Mesenteric fat pad (tissue), 1 donor: ENCODE data around the gene PPIL6. TPM values are rescaled to one million over a fixed set of nuclear protein-coding genes. Genes with fewer than 3 reads are reported as not detected.

Source experiments
- DNase-seq: peaks from one replicate; pipeline ENCODE4 v3.0.0-alpha.2; 2020; ENCODE audit warnings: low spot score
- total RNA-seq: library from RNA; stranded (reverse); fragmentation: NEBNext Ultra II Directional; extraction: Animal tissue kit (Norgen Biotek cat#: 25700); gene quantifications from one replicate; pipeline ENCODE4 v1.2.1, GENCODE V29; 2021
- donor health status: DM: yes; HTN: yes; CAD: no.

PPIL6 gene
- total RNA-seq, 1 donor from 2014 or later, result 2.3 TPM

DNA sequence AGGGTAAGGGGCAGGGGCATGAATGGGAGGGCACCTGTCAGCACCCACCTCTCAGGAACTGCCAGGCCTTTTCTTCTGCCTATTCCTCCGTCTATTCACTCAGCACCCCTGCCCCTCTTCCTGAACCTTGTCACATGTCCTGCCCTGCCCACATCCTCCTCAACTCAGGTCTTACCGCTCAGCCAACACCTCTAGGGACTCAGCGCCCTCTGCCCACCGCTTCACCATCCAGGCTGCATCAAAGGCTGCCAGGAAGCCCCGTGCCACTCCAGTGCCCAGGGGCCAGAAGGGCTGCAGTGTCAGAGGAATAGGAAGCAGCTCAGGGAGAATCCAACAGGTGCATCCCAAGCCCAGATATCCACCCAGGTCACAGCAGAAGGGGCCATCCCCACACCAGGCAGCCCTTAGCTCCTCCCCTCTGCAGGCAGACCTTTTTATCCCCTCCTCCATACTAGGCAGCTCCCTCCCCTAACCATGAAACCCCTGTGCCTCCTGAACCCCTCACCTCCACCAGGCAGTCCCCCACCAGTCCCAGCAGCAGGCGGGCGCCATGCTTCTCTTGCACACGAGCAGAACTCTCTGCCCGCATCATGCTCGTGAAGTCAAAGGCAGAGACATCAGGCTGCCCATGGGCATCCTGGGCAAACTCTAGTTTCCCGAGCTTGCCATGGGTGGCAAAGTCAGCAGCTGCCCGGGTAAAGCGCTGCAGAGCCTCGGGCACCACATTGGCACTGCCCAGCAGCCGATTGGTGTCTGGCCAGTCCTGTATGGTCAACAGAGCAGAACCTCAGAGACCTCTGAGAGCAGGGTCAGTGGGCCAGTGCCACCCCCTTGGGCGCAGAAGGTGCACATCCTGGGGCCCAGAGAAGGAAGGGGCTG lies 9.6 kb upstream of the PPIL6 start:
- no peak for DNase-seq

GRCh38 chr6:109449064-109449794 lies 8.8 kb upstream of the PPIL6 start:
- no peak for DNase-seq

GRCh38 chr6:109448615-109449014 lies 8.2 kb upstream of the PPIL6 start:
- DNase-seq, result no peak

- DNase-seq, result no peak
These were observed 7.6 kb upstream of the PPIL6 start for GRCh38 chr6:109447878-109448555.

DNA sequence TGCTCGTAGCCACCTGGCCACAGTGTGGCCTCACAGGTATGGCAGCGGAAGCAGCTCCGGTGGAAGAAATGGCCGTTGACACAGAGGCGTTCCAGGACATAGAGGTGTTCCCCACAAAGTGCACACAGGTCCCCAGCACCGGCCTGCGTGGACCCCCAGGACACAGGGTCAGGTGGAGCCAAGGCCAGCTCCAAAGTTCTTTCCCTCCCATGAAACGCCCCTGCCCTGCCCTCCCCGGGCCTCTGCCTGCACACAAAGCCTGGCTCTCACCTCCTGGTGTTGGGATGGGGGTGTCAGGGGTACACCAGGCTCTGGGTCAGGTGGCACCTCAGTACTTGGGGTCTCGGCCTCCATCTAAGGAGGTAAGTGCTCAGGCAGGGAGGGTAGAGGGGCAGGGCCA lies 6.7 kb upstream of the PPIL6 start:
- DNase-seq, result no peak

DNA sequence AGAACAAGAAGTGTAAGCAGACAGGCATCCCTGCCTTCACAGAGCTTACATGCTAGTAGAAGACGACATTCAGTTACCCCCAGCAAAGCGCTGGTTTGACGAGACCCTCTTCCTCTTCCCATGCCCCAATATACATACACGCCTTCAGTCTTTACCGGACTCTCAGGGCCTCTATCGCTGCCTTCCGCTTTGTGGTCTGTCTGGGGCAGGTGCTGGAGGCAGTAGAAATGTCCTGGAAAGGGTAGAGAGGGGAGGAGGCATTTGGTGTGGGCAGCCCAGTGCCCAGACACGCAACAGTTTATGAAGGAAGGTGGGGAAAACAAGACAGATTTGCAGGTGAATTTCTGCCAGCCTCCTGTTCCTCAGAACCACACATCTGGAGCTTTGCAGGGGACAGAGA lies 6.1 kb upstream of the PPIL6 start:
- no peak for DNase-seq

- DNase-seq, result no peak
These were observed 5.6 kb upstream of the PPIL6 start for GRCh38 chr6:109446072-109446471.

GRCh38 chr6:109445382-109445781 lies 5.0 kb upstream of the PPIL6 start:
- no peak for DNase-seq

- no peak for DNase-seq
These were observed 3.1 kb upstream of the PPIL6 start for GRCh38 chr6:109443425-109443950.

DNA sequence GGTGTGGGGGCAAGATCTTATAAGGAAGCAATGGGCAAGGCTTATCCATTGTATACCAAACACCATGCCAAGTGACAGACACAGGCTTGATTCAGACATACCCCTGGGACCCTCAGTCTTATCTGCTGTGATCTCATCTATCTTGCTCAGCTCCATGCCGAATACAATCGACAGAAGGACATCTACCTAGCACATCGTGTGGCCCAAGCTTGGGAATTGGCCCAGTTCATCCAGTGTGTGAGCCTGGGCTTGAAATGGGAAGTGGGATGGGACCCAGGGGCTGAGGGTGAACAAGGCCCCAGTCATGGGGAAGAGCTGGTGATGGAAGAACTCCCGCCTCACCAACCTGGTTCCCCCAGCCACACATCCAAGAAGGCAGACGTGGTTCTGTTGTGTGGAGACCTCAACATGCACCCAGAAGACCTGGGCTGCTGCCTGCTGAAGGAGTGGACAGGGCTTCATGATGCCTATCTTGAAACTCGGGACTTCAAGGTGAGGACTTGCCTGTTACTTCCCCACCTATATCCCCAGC lies 2.0 kb upstream of the PPIL6 start:
- DNase-seq, result no peak

DNA sequence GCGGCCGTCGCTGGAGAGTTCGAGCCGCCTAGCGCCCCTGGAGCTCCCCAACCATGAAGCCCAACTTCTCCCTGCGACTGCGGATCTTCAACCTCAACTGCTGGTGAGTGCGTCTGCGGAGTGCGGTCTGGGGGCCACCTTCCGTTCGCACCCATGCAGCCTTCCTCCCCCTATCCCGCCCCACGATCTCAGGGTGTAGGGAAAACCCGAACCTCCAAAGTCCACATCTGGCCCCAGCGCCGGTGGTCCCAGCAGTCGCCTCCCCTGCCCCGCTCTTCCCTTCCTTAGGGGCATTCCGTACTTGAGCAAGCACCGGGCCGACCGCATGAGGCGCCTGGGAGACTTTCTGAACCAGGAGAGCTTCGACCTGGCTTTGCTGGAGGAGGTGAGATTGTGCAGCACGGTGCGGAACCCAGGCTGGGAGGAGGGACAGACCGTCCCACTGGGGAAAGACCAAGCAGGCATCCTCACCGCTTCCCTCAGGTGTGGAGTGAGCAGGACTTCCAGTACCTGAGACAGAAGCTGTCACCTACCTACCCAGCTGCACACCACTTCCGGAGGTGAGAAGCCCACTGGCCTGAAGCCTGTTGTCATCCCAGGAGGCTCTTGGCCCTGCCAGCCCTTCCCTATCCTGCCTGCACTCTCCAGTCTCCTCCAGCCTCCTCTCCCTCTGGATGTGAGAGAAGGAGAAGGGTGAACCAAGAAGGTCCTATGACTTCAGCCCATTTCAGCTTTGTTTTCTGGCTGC lies 815 bp upstream of the PPIL6 start:
- no peak for DNase-seq

DNA sequence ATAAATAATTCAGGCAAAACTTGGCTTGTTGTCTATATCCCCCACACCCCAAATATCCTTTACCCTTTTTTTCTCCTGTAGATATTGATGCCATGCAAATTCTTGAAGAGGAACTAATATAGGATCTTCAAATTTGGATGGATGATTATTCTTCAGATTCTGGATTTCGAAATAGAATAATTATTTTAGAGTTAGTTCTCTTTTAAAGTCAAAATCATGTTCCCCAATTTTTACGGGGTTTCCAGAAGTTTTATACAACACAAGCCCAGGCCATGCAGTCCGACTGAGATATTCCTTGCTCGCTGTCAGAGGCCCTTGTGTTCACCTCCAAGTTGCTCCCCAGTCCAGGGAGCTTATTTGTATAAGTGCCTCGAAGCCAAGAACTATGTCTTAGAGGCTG lies 4.4 kb downstream of the PPIL6 start:
- no peak for DNase-seq

- no peak for DNase-seq
These were observed 6.0 kb downstream of the PPIL6 start for GRCh38 chr6:109434456-109434855.

DNA sequence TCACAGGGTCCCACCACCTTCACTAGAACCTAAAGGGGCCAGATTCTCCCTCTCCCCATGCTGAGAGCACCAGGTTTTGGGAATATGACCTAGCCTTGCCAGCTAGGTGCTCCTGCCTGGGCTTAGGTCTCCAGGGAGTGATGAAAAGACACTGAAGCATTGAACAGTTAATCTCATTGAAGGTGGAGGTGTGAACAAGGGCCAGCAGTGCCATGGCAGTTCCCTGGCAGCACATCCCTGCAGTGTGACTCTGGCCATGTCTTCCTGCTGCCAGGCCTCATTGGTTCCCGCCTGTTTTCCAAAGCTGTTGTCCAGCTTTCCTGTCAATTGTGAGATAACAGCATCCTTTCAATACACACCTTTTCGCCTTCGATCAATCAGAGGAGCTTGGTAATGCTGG lies 10.9 kb downstream of the PPIL6 start:
- DNase-seq, result no peak

DNA sequence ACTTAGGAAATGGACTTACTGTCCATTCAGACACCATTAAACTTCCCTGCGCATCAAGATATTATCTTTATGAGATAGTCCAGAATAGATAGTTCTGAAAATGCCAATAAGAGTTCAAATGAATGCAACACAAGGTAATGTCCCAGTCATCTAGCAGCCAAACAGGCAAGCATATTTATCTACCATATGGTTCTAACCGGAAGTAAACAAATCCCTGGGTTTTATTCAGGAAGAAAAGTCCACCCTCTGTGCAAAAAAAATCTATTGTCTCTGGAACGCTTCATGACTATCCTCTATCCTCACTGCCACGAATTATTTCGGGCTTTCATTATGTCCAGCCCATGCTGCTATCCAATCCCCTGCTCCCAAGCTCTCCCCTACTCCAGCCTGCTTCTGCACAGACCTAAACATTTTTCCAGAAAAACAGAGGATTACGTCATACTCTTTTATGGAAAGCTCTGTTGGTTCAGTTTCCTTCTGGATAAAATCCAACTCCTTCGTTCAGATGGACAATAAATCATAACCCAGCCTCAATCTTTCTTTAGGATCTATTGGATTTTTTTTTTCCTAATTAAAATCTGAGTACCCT lies 11.4 kb downstream of the PPIL6 start:
- DNase-seq, result no peak

GRCh38 chr6:109424946-109425345 lies 15.5 kb downstream of the PPIL6 start:
- DNase-seq, result no peak

- no peak for DNase-seq
These were observed 19.2 kb downstream of the PPIL6 start for GRCh38 chr6:109421184-109421583.

DNA sequence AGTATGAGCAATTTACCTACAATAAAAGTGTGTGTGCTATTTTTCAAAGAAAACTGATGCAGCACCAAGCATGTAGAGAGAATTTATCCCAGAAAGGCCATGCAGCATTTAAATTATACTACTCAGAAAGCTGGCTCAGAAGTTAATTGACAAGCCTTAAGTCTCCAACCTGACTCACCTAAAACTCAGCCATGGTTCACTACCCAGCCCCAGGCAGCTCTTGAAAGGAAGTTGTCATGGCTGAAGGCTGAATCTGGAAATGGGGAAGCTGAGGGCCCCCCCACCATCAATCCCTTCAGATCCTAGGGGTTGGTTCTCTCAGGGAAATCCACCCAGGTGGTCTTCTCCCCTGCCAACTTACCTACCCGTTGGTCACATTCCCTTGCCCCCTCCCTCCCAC lies 19.7 kb downstream of the PPIL6 start:
- DNase-seq, result no peak

DNA sequence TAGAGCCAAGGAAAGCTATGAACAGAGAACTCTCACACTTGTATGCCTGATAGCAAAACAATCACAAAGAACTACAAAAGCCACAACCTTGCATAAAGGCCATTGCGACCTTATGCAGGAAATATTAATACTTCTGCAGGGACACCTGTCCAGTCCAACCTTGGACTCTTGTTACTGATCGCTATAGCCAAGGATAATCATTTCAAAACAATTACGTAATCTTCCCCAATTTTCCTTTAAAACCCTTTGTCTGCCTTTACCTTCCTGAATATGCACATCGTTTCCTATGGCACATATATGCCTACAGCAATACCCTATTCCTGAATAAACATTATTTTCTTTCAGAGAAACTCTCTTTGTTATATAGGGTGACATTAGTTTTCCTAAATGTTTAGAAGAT lies 22.8 kb downstream of the PPIL6 start:
- DNase-seq, result no peak

- DNase-seq, result no peak
These were observed 29.4 kb downstream of the PPIL6 start for GRCh38 chr6:109411034-109411433.
